GM12878 (cell line): ENCODE data around the gene S100A6. TPM values are rescaled to one million over a fixed set of nuclear protein-coding genes. Genes with fewer than 3 reads are reported as not detected.

Source experiments
- ATAC-seq: fragments of 200-7000 bp; cut with Tn5 transposase; 3 replicates; pipeline ENCODE4 v1.9.1; 2020; ENCODE audit warnings: mild to moderate bottlenecking, moderate library complexity
- BruUV-seq: library from RNA; stranded (reverse); fragments of 400-500 nt; replicated peaks from 2 replicates; lab custom pipeline; 2021; lab: Mats Ljungman, UMichigan
- CTCF ChIA-PET: fragments of 300-600 bp; sonication (Branson Sonifier 250); formaldehyde crosslinking; extraction: SDS; loops from one replicate; lab custom pipeline; 2021; ENCODE audit warnings: inconsistent platforms; lab: Yijun Ruan, JAX
- POLR2A ChIA-PET: fragments of 350-600 bp; formaldehyde crosslinking; extraction: SDS; loops from one replicate; lab custom pipeline; 2021; ENCODE audit warnings: inconsistent platforms; lab: Charles Lee
- RAD21 ChIA-PET: fragments of 300-600 bp; sonication (Branson Sonifier 250); formaldehyde crosslinking; loops from one replicate; lab custom pipeline; 2023; ENCODE audit warnings: antibody characterized with exemption; ENCODE audit not compliant: unreplicated experiment; lab: Charles Lee
- SMC1A ChIA-PET: fragments of 300-600 bp; sonication (Branson Sonifier 250); formaldehyde crosslinking; loops from one replicate; lab custom pipeline; 2023; ENCODE audit not compliant: unreplicated experiment, uncharacterized antibody; lab: Charles Lee
- DNase-seq: peaks from one replicate; pipeline ENCODE4 v3.0.0-alpha.2; 2011; ENCODE audit warnings: low read depth, low spot score
- FAIRE-seq: peaks from 3 replicates; lab custom pipeline; 2011; peaks lifted over from hg19 to GRCh38; lab: Jason Lieb, UNC
- H2AFZ ChIP-seq: 2 replicates; pipeline ENCODE4 v1.6.0; 2011; ENCODE audit warnings: low read depth, low read length, control low read depth; ENCODE audit not compliant: control insufficient read depth
- H3K27ac ChIP-seq: 2 replicates; pipeline ENCODE4 v1.5.1; 2011; ENCODE audit warnings: control low read depth; ENCODE audit not compliant: control insufficient read depth, insufficient read depth
- H3K27me3 ChIP-seq, 2 experiments: replicated peaks in 1 of 2; 2 replicates each; pipeline versions ENCODE4 v1.6.0 to v1.6.1; 2011; ENCODE audit warnings: low read length in 1 of 2; ENCODE audit not compliant: control insufficient read depth in 2 of 2, insufficient read depth in 2 of 2
- H3K36me3 ChIP-seq, 2 experiments: 2 replicates each; pipeline ENCODE4 v1.5.1; 2011; ENCODE audit warnings: low read length in 1 of 2; ENCODE audit not compliant: control insufficient read depth in 2 of 2, insufficient read depth in 2 of 2
- H3K4me1 ChIP-seq: 2 replicates; pipeline ENCODE4 v1.6.1; 2011; ENCODE audit warnings: mild to moderate bottlenecking, low read length, moderate library complexity, mixed read lengths; ENCODE audit not compliant: control insufficient read depth, insufficient read depth
- H3K4me2 ChIP-seq: 2 replicates; pipeline ENCODE4 v1.6.0; 2011; ENCODE audit warnings: control low read depth; ENCODE audit not compliant: control insufficient read depth, insufficient read depth
- H3K4me3 ChIP-seq: fragments of 200-600 bp; sonication (generic); 2 replicates; pipeline ENCODE4 v1.5.1; 2016
- H3K79me2 ChIP-seq: 2 replicates; pipeline ENCODE4 v1.6.0; 2011; ENCODE audit warnings: low read length; ENCODE audit not compliant: control insufficient read depth, insufficient read depth
- H3K9ac ChIP-seq: 2 replicates; pipeline ENCODE4 v1.8.0; 2011; ENCODE audit warnings: low read length, control low read depth, mixed read lengths; ENCODE audit not compliant: control insufficient read depth, insufficient read depth
- H3K9me3 ChIP-seq: replicated peaks from 3 replicates; pipeline ENCODE4 v1.5.1; 2011; ENCODE audit warnings: mild to moderate bottlenecking, low read length; ENCODE audit not compliant: control insufficient read depth, insufficient read depth
- H4K20me1 ChIP-seq: 2 replicates; pipeline ENCODE4 v1.6.0; 2011; ENCODE audit not compliant: control insufficient read depth, insufficient read depth
- POLR2AphosphoS2 ChIP-seq: IDR thresholded peaks from 2 replicates; pipeline ENCODE4 v1.6.1; 2011; ENCODE audit warnings: low read depth, mild to moderate bottlenecking, low read length, improper control_type of control experiment, moderate library complexity
- RBBP5 ChIP-seq: fragments of 200-600 bp; sonication (generic); conservative IDR thresholded peaks from 2 replicates; pipeline ENCODE4 v1.6.1; 2016
- SIN3A ChIP-seq: IDR thresholded peaks from 2 replicates; pipeline ENCODE4 v1.6.1; 2012; ENCODE audit warnings: low read depth, low read length, improper control_type of control experiment
- SIX5 ChIP-seq: IDR thresholded peaks from 2 replicates; pipeline ENCODE4 v1.6.1; 2011; ENCODE audit warnings: mild to moderate bottlenecking, low read depth, low read length, moderate library complexity; ENCODE audit not compliant: severe bottlenecking
- WGBS: methylation state at CpG from one replicate; pipeline ENCODE4 v1.1.6; 2016; ENCODE audit warnings: low lambda C conversion rate; ENCODE audit not compliant: insufficient replicate concordance, insufficient coverage; ENCODE audit errors: missing lambda C conversion rate; 5-methylcytosine and 5-hydroxymethylcytosine counted together
- in situ Hi-C: fragments of 300-500 bp; cut with MboI; formaldehyde crosslinking; loops from 9 replicates; pipeline ENCODE4 v1.14.3; 2018; ENCODE audit warnings: mixed read lengths
- intact Hi-C: fragments of 100-400 bp; cut with micrococcal nuclease; formaldehyde crosslinking; loops from one replicate; pipeline ENCODE4 v1.14.2; 2022; ENCODE audit not compliant: unreplicated experiment
- polyA plus RNA-seq, 11 experiments: library from polyadenylated mRNA; depleted of rRNA in 4 of 11; unstranded in 6 of 11; stranded (reverse) in 5 of 11; fragments of >200 nt; fragmentation: Nextera tagmentation in 4 of 11; fragmentation: Illumina TruSeq in 1 of 11; extraction: Ambion mirVana in 4 of 11; extraction: Trizol in 1 of 11; gene quantifications; 1 replicate in 1 of 11; 2 replicates in 10 of 11; pipeline versions ENCODE4 v1.2.1 to v1.2.3, GENCODE V29; 2011 to 2016; ENCODE audit warnings: inconsistent platforms in 2 of 11, missing spikeins in 2 of 11, low read depth in 1 of 11
- total RNA-seq, 4 experiments: library from RNA; depleted of rRNA in 3 of 4; stranded (reverse); fragments of >200 nt in 3 of 4; fragmentation: Illumina TruSeq in 1 of 4; extraction: Trizol in 1 of 4; gene quantifications; 2 replicates each; pipeline versions ENCODE4 v1.2.1 to v1.2.3, GENCODE V29; 2013 to 2021

Gene S100A6
- total and polyA plus RNA-seq, 10 of the 15 experiments (the other 5 are each of a cell fraction or from before 2014, with no cell fraction given), result 7.2 to 121 (median 45.7) TPM

- RAD21 ChIA-PET, result no interaction called here
- Histone ChIP-seq H3K27me3 (peaks cover 0 to 4% of the 10 kb centered on the region in 2 experiments), H3K9me3 (no peaks in the 10 kb centered on the region), H3K36me3 (no peaks in the 10 kb centered on the region), H4K20me1 (no peaks in the 10 kb centered on the region), H3K4me2 (no peak overlapping the region), H3K9ac (no peak overlapping the region), H3K27ac (no peak overlapping the region), H3K4me3 (no peak overlapping the region), H3K4me1 (no peaks in the 10 kb centered on the region)
- CTCF ChIA-PET, result interaction anchor here (1.1 to 4.4 kb wide), 4 partner anchors 9 to 135 kb away, joined by 3 to 36 read pairs (median 6); no protein-coding TSS in a partner anchor
- 6% methylated on average over 2 of the region's 2 CpGs for whole genome bisulfite sequencing
- intact Hi-C loops, result no loop called here
- ATAC-seq (no peak), DNase-seq (no peak)
- SMC1A ChIA-PET, result no interaction called here
- in situ Hi-C loops, result no loop called here
- no TSS peak for BruUV-seq
- TF ChIP-seq RBBP5, result no peak
- TF ChIP-seq SIN3A, result no peak
- no peak for TF ChIP-seq SIX5
- no peak for TF ChIP-seq POLR2AphosphoS2
- TF ChIP-seq, all 136 proteins: peak for 0
- POLR2A ChIA-PET, result no interaction called here
- Histone ChIP-seq H3K79me2 (no peaks in the 10 kb centered on the region), H2AFZ (no peak overlapping the region)
- no peak for FAIRE-seq
These were observed 49.9 kb downstream of the S100A6 start for GRCh38 chr1:153485863-153486262.

Other genes starting within 250 kb of the S100A6 start
Only the 7 nearest of the 21 such genes appear.
- not detected in 2 replicates for gene S100A7, start 75.3 kb downstream of the S100A6 start, total RNA-seq (2014; rRNA removed)
- gene S100A7, start 75.3 kb downstream of the S100A6 start, total RNA-seq (2014; rRNA removed; fragmentation: Illumina TruSeq; extraction: Trizol), result not detected in 2 replicates
- gene S100A7, start 75.3 kb downstream of the S100A6 start, total RNA-seq (2021), result not detected in 2 replicates
- gene S100A7, start 75.3 kb downstream of the S100A6 start, polyA plus RNA-seq (2011; rRNA removed), result not detected in 2 replicates
- not detected in 2 replicates for gene S100A7, start 75.3 kb downstream of the S100A6 start, polyA plus RNA-seq (2014; fragmentation: Illumina TruSeq; extraction: Trizol)
- not detected for gene S100A7, start 75.3 kb downstream of the S100A6 start, polyA plus RNA-seq (2014; fragmentation: Nextera tagmentation; extraction: Ambion mirVana)
- gene S100A7, start 75.3 kb downstream of the S100A6 start, polyA plus RNA-seq (2014; rRNA removed), result not detected in 2 replicates
- gene S100A7, start 75.3 kb downstream of the S100A6 start, polyA plus RNA-seq (2016; fragmentation: Nextera tagmentation; extraction: Ambion mirVana), result not detected
- gene S100A5, start 4.9 kb upstream of the S100A6 start, total RNA-seq (2014; rRNA removed), result not detected in 2 replicates
- gene S100A5, start 4.9 kb upstream of the S100A6 start, total RNA-seq (2014; rRNA removed; fragmentation: Illumina TruSeq; extraction: Trizol), result 0.63 TPM in 1 of 2 replicates, not detected in the other
- gene S100A5, start 4.9 kb upstream of the S100A6 start, total RNA-seq (2021), result 0.45 and 0.49 TPM in 2 replicates
- not detected in 2 replicates for gene S100A5, start 4.9 kb upstream of the S100A6 start, polyA plus RNA-seq (2011; rRNA removed)
- gene S100A5, start 4.9 kb upstream of the S100A6 start, polyA plus RNA-seq (2014; fragmentation: Illumina TruSeq; extraction: Trizol), result not detected in 2 replicates
- under 1 TPM; 0.47 to 0.75 TPM for gene S100A5, start 4.9 kb upstream of the S100A6 start, polyA plus RNA-seq (2014; fragmentation: Nextera tagmentation; extraction: Ambion mirVana)
- gene S100A5, start 4.9 kb upstream of the S100A6 start, polyA plus RNA-seq (2014; rRNA removed), result 0.28 TPM in 1 of 2 replicates, not detected in the other
- not detected for gene S100A5, start 4.9 kb upstream of the S100A6 start, polyA plus RNA-seq (2016; fragmentation: Nextera tagmentation; extraction: Ambion mirVana)
- gene S100A4, start 9.8 kb upstream of the S100A6 start, total RNA-seq (2014; rRNA removed), result 19.9 and 25.9 TPM in 2 replicates
- gene S100A4, start 9.8 kb upstream of the S100A6 start, total RNA-seq (2014; rRNA removed; fragmentation: Illumina TruSeq; extraction: Trizol), result 26.2 and 30.4 TPM in 2 replicates
- gene S100A4, start 9.8 kb upstream of the S100A6 start, total RNA-seq (2021), result 29.5 and 34.0 TPM in 2 replicates
- 10.3 and 14.2 TPM in 2 replicates for gene S100A4, start 9.8 kb upstream of the S100A6 start, polyA plus RNA-seq (2011; rRNA removed)
- gene S100A4, start 9.8 kb upstream of the S100A6 start, polyA plus RNA-seq (2014; fragmentation: Illumina TruSeq; extraction: Trizol), result 26.2 and 28.4 TPM in 2 replicates
- gene S100A4, start 9.8 kb upstream of the S100A6 start, polyA plus RNA-seq (2014; fragmentation: Nextera tagmentation; extraction: Ambion mirVana), result 100 to 1,000 TPM in 1 of 2 experiments, 10 to 100 TPM in 1; 73.9 to 104 TPM
- 43.8 and 45.8 TPM in 2 replicates for gene S100A4, start 9.8 kb upstream of the S100A6 start, polyA plus RNA-seq (2014; rRNA removed)
- gene S100A4, start 9.8 kb upstream of the S100A6 start, polyA plus RNA-seq (2016; fragmentation: Nextera tagmentation; extraction: Ambion mirVana), result 1 to 10 TPM; 4.3 to 9.9 TPM
- not detected in 2 replicates for gene S100A3, start 13.3 kb upstream of the S100A6 start, total RNA-seq (2014; rRNA removed)
- gene S100A3, start 13.3 kb upstream of the S100A6 start, total RNA-seq (2014; rRNA removed; fragmentation: Illumina TruSeq; extraction: Trizol), result not detected in 2 replicates
- gene S100A3, start 13.3 kb upstream of the S100A6 start, total RNA-seq (2021), result 0.29 TPM in 1 of 2 replicates, not detected in the other
- gene S100A3, start 13.3 kb upstream of the S100A6 start, polyA plus RNA-seq (2011; rRNA removed), result 0.32 and 0.45 TPM in 2 replicates
- not detected in 2 replicates for gene S100A3, start 13.3 kb upstream of the S100A6 start, polyA plus RNA-seq (2014; fragmentation: Illumina TruSeq; extraction: Trizol)
- not detected for gene S100A3, start 13.3 kb upstream of the S100A6 start, polyA plus RNA-seq (2014; fragmentation: Nextera tagmentation; extraction: Ambion mirVana)
- 0.32 TPM in 1 of 2 replicates, not detected in the other for gene S100A3, start 13.3 kb upstream of the S100A6 start, polyA plus RNA-seq (2014; rRNA removed)
- not detected for gene S100A3, start 13.3 kb upstream of the S100A6 start, polyA plus RNA-seq (2016; fragmentation: Nextera tagmentation; extraction: Ambion mirVana)
- 0.11 and 0.76 TPM in 2 replicates for gene S100A2, start 29.9 kb upstream of the S100A6 start, total RNA-seq (2014; rRNA removed)
- gene S100A2, start 29.9 kb upstream of the S100A6 start, total RNA-seq (2014; rRNA removed; fragmentation: Illumina TruSeq; extraction: Trizol), result 0.69 and 0.76 TPM in 2 replicates
- gene S100A2, start 29.9 kb upstream of the S100A6 start, total RNA-seq (2021), result 0.69 and 0.77 TPM in 2 replicates
- 0.37 and 1.5 TPM in 2 replicates for gene S100A2, start 29.9 kb upstream of the S100A6 start, polyA plus RNA-seq (2011; rRNA removed)
- 0.92 TPM in 1 of 2 replicates, not detected in the other for gene S100A2, start 29.9 kb upstream of the S100A6 start, polyA plus RNA-seq (2014; fragmentation: Illumina TruSeq; extraction: Trizol)
- gene S100A2, start 29.9 kb upstream of the S100A6 start, polyA plus RNA-seq (2014; fragmentation: Nextera tagmentation; extraction: Ambion mirVana), result 1 to 10 TPM in 1 of 2 experiments, under 1 TPM in 1; 0.23 to 1.2 TPM
- 0.37 and 1.4 TPM in 2 replicates for gene S100A2, start 29.9 kb upstream of the S100A6 start, polyA plus RNA-seq (2014; rRNA removed)
- gene S100A2, start 29.9 kb upstream of the S100A6 start, polyA plus RNA-seq (2016; fragmentation: Nextera tagmentation; extraction: Ambion mirVana), result under 1 TPM in 1 of 2 experiments, not detected in 1; 0.42 TPM
- gene S100A16, start 77.1 kb upstream of the S100A6 start, total RNA-seq (2014; rRNA removed), result not detected in 2 replicates
- not detected in 2 replicates for gene S100A16, start 77.1 kb upstream of the S100A6 start, total RNA-seq (2014; rRNA removed; fragmentation: Illumina TruSeq; extraction: Trizol)
- 0.51 TPM in 1 of 2 replicates, not detected in the other for gene S100A16, start 77.1 kb upstream of the S100A6 start, total RNA-seq (2021)
- 0.12 and 0.15 TPM in 2 replicates for gene S100A16, start 77.1 kb upstream of the S100A6 start, polyA plus RNA-seq (2011; rRNA removed)
- not detected in 2 replicates for gene S100A16, start 77.1 kb upstream of the S100A6 start, polyA plus RNA-seq (2014; fragmentation: Illumina TruSeq; extraction: Trizol)
- not detected for gene S100A16, start 77.1 kb upstream of the S100A6 start, polyA plus RNA-seq (2014; fragmentation: Nextera tagmentation; extraction: Ambion mirVana)
- gene S100A16, start 77.1 kb upstream of the S100A6 start, polyA plus RNA-seq (2014; rRNA removed), result not detected in 2 replicates
- gene S100A16, start 77.1 kb upstream of the S100A6 start, polyA plus RNA-seq (2016; fragmentation: Nextera tagmentation; extraction: Ambion mirVana), result under 1 TPM; 0.14 to 0.35 TPM
- gene S100A14, start 80.3 kb upstream of the S100A6 start, total RNA-seq (2014; rRNA removed), result 0.28 and 0.33 TPM in 2 replicates
- 0.28 TPM in 1 of 2 replicates, not detected in the other for gene S100A14, start 80.3 kb upstream of the S100A6 start, total RNA-seq (2014; rRNA removed; fragmentation: Illumina TruSeq; extraction: Trizol)
- 0.53 and 0.54 TPM in 2 replicates for gene S100A14, start 80.3 kb upstream of the S100A6 start, total RNA-seq (2021)
- 0.58 and 0.89 TPM in 2 replicates for gene S100A14, start 80.3 kb upstream of the S100A6 start, polyA plus RNA-seq (2011; rRNA removed)
- 0.35 and 0.46 TPM in 2 replicates for gene S100A14, start 80.3 kb upstream of the S100A6 start, polyA plus RNA-seq (2014; fragmentation: Illumina TruSeq; extraction: Trizol)
- gene S100A14, start 80.3 kb upstream of the S100A6 start, polyA plus RNA-seq (2014; fragmentation: Nextera tagmentation; extraction: Ambion mirVana), result under 1 TPM in 1 of 2 experiments, not detected in 1; 0.20 TPM
- 0.28 and 0.77 TPM in 2 replicates for gene S100A14, start 80.3 kb upstream of the S100A6 start, polyA plus RNA-seq (2014; rRNA removed)
- not detected for gene S100A14, start 80.3 kb upstream of the S100A6 start, polyA plus RNA-seq (2016; fragmentation: Nextera tagmentation; extraction: Ambion mirVana)